ENCODE results near the gene GLO1.
A peak's percentile ranks its signal among the peaks of the same experiment; 100 is the strongest.

GLO1 gene

DNA sequence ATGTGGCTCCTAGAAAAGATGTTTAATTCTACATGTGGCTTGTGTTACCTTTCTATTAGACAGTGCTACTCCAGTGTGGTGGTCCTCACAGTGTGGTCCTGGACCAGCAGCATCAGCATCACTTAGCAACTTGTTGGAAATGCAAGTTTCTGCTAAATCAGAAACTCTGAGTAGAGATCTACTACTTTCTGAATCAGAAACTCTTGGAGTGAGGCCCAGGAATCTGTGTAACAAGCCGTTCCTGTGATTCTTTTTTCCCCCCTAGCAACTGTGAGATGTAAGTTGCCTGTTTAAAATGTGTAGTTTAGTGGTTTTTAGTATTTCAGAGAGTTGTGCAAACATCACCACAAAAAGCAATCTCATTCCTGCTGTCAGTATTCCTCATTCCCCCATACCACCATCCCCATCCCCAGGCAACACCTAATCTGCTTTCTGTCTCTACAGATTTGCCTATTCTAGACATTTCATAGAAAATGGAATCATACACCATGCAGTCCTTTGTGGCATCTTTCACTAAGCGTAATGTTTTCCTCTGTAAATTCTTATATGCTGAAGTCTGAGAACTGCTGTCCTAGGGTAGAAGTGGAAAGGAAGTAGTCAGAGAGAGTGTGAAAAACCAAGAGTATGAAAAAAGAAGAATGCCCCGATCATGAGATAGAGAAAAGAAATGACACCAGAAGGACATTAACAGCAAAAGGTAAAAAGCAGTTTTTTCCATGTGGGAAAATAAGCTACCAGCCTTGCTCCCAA lies 44.4 kb downstream of the GLO1 start:
- DNase-seq: no peak

DNA sequence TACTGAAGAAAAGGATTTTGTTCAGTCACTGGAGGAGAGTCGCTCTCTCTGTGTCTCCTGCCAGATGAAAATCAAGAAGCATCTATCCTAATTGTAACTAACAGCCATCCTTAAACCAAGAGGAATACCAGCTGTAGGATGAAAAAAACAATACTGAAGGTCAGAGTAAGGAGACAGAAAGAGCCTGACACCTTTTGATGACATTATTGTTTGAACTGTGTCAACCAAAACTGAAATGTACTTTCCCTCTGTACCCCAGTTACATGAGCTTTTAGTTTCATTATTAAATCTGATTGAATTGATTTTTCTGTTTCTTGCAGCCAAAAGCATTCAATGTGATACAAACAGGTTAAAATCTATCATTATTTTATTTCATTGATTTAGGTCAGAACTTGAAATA lies 46.0 kb downstream of the GLO1 start:
- no peak for DNase-seq

DNA sequence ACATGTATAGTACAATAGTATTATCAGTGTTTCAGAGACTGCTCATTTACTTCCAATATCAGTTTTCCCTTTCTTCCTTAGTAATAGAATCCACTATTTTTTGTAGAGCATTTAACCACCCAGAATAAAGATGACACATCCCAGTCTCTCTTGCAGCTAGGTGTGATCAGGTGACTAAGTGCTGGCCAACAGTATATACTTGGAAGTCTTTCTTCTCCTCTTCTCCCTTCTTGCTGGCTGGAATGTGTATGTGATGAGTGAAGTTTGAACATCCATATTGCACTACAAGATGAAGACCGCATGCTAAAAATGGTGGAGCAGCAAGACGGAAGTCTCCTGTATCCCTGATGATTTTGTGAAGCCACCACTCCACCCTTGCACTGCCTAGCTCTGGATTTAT lies 48.7 kb downstream of the GLO1 start:
- DNase-seq: no peak

DNA sequence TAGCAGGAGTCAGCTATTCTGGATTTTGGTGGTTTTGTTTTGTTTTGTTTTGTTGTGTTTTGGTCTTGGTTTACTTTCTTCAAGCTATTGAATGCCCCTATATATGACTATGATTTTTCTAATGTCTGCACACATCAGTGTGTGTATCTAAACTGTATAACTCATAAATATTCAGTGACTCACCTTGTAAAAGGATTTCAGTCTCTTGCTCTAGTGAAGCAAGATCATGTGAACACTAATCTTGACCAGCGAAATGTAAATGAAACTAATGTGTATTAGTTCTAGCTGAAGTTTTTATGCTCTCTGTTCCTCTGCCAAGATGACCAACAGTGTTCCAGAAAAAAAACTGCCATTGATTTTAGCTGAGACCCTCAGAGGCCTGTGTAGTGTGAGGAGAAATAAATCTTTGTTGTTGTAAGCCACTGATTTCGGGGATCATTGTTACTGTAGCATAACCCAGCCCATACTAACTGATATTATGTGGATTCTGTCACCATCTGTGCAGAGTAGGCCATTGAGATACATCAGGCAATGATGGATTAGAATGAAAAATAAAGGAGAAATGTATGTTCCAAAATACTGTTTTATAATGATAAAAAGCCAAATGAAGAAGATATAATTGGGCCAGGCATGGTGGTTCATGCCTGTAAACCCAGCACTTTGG lies 51.7 kb downstream of the GLO1 start:
- no peak for DNase-seq

DNA sequence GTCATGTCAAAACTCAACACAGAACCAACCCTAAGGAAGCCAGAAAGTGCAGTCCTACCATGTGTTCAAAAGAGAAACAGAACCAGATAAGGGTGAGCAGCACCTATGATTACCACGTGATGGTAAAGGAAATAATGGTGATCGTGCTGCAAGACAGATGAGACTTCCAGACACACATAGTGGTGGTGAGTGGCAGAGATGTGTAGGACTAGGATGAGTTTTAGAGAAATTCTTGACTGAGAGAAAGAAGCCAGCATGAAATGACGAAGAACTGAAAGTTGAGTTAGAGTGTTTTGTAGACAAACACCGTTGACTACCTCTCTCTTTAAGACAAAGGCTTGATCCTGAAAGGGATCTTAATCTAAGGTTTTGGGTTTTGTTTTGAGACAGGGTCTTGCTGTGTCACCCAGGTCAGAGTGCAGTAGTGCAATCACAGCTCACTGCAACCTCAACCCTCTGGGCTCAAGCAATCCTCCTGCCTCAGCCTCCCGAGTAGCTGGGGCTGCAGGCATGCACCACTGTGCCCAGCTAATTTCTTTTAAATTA lies 52.7 kb downstream of the GLO1 start:
- DNase-seq: no peak

DNA sequence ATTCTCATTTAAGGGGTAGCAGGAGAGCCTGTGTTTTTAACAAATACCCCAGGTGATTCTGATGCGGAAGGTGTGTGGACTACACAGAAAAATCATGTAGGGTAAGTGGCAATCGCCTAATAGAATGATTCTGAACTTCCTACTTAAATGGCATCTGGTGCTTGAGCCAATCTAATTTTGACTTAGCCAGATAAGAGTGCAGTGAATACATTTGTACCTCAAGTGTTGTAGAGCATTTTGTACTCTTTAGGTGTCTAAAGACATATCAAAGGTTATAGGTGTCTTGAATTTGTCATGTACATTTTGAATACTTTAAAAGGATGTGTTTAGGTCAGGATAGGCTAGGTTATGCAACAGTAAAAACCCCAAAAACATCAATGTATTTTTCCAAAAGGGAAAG lies 53.2 kb downstream of the GLO1 start:
- DNase-seq: no peak

DNA sequence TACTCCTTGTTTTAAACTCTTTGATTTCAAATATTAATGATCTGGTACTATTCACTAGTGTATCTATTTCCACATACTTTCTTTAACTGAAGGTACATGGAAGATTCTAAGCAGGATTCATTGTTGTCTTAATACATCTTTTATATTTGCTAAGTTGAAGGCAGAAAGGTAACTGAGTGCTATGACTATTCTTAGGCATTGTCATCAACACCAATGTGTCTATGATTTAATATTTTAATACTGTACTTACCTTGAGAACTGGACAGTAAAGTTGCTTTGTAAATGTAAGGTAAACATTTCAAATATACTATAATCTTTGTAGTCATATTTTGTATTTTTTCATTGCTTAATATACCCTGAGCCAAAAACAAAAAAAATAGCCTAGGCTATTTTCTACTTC lies 54.3 kb downstream of the GLO1 start:
- no peak for DNase-seq

DNA sequence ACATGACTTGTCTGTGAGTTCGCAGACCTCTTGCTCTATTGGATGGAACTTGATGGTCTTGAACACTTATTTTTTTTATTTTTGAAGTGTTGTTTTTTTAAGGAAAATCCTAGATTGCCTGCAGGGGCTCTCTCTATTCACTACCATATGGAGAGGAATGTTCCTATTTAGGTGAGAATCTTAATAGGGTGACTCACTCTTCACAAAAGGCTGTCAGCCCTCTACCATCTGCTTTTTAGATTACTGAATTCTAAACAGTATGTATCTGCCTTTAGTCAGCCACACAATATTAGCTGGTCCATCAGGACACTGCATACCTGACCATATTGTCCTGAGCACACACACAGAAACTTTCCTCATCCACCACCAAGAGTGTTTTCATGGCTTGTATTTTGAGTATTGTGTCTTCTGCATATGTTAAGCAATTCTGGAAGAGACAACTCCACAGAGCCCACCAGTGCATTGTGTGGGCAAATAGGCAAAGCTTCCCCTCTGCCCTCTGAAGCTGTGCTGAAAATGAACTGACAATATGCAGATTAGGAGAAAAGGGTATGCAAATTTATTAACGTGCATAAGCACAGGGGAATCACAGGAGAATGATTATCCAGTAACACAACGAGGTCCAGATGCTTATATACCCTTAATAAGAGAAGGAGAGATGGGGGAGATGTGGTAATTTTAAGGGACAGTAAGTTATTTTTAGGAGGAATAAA lies 56.6 kb downstream of the GLO1 start:
- no peak for DNase-seq

DNA sequence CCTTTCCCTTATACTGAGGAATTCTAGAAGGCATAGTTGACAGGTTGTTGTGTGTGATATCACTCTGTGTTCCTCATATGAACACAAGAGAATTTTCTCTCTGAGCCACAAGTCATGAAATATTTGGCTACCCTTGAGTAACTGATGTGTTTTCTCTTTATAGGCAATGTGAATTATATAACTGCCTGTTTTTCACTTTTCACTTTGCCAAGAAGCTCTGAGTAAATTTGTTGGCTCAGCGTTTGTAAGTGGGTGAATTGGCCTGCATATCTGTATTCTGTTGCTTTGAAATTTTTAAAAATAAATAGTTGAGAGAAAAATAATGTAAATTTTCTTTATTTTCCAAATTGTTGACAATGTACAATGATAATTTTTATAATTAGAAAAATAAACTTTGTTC lies 58.0 kb downstream of the GLO1 start:
- DNase-seq: no peak

DNA sequence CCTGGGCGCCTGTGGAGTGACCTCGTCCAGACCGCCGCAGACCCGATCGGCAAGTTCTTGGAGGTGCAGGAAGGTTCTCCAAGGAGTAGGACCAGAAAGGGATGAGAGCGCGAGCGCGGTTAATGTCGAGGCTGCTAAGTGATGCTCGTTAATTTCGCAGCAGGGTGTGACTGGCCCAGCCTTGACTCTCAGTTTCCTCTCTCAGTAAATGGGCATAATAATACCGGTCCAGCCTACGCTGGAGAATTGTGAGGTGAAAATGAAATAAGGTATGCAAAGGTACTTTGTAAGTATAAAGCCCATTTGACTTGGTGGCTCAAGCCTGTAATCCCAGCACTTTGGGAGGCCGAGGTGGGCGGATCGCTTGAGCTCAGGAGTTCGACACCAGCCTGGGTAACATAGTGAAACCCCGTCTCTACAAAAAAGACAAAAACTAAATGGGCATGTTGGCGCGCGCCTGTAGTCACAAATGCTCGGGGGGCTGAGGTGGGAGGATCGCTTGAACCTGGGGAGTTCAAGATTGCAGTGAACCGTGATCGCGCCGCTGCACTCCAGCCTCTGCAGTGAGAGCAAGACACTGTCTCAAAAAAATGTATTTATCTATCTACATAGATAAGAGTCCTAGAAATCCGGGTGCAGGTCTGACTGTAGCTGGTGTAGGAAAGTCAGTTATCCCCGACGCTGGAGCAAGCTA lies 62.6 kb downstream of the GLO1 start:
- peak in 1 of 2 experiments; percentile 5 for DNase-seq

DNA sequence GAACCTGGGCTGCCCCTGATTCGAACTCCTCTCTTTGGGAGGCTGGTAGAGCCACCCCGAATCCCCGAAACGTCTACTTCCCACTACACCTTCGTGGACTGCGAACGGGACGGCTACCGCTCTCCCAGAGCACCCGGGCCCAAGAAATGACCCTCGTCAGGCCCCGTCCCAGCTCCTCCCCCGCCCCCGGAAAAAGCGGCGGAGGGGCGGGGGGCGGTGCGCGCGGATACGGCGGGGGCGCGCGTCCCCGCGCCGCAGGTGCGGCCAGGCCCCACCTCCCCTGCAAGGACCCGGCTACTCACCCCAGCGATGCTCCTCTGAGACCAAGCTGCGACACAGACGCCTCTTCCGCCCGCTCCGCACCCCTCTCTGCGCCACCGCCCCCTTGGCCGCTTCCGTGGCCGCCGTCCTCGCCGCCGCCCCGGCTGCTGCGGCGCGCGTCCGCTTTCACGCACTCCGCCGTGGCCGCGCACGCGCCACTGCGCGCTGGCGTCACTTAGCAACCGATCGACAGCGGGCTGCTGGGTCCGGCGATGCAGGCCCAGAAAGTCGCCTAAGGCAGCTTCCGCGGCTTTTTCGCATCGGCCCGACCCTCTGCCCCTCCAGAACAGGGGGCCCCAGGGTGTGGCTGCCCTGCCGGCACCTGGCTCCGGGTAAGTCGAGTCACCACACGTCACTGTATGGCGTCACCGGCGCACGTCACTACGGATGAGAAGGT lies 63.3 kb downstream of the GLO1 start, which contains the start of gene BTBD9:
BTBD9 (minus strand) TSS at position 432 of the 718 bp plus-strand sequence.
- peak; percentile 79 to 82 for DNase-seq

DNA sequence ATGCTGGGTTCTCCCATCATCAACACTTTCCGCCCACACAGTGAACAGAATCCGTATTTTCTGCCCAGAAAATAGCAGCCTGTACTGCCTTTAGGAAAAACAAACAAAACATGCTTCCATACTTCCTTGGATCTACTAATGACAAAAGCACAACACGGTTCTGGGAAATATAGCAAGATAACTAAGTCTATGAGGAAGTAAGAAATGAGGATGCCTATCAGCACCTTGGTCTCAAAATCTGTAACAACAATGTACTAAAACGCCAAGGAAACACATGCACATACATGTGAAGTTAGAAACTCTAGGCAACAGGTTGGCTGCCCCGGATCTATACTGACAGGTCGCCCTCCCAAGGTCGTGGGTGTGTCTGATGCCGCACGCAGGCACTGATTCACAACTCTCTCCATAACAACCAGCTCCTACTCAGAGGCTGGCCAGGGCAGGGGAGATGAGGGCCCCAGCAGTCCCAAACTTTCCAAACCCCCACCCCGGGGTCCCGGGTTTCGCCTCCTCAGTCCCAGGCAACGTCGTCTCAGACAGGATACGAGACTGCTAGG lies 63.9 kb downstream of the GLO1 start:
- DNase-seq: peak; percentile 65 to 70

DNA sequence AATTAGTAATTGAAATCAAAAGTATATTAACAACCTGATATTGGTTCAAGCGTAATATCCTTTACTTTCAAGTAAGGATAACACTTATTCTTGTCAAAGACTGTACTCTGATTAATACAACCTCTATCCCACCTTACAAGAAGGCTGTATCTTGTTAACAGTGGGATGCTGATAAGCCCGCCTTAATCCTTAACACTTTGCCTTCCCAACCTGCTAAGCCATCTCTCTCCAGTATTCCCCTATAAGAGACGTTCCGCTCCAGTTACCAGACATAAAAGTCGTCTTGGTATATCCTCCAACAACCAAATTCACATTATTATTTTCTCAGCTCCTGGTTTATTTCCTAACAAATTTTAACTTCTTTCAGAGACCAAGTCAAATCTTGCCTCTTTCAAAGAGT lies 65.2 kb downstream of the GLO1 start:
- no peak for DNase-seq

DNA sequence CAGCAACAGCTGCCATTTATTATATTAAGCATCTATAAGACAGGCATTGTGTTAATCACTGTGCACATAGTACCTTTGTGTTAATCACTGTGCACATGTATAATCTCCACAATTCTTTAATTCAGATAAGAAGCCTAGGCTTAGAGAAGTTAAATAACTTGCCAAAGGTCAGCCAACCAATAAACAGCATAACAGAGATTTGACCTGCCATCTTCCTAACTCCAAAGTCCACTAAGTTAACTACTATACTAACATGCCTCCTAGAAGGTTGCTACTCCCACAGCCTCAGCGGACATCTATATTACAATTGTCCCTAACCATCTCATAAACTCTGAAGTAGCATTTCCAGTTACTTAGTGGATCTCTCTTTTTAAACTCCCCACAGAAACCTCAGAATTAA lies 66.9 kb downstream of the GLO1 start:
- no peak for DNase-seq

DNA sequence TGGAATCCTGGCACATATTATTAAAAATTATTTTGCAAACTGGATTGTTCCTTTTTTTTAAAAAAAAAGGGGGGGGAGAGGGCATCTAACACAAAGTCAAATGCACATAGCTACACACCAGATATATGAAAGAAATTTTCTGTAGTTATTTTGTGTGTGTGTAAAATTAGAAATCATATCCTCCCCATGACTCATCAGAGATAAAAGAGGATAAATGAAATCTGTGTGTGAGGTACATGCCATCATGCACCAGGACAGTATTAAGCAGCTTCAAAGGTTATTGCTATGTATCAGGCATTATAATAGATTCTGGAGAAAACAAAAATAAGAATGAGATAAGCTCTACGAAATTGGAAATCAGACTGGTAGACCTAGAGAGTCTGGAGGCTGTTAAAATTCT lies 68.4 kb downstream of the GLO1 start:
- DNase-seq: no peak

DNA sequence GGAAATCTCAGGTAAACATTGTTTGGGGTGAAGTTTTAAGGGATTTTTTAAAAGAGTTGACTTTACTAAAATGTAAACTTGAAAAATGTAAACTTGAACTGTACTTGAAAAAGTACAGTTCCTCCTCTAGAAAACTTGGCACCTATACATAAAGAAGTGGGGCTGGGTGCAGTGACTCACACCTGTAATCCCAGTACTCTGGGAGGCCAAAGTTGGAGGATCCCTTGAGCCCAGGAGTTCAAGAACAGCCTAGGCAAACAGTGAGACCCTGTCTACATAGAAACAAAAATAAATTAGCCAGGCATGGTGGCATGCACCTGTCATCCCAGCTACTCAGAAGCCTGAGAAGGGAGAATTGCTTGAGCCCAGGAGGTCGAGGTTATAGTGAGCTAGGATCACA lies 70.5 kb downstream of the GLO1 start:
- no peak for DNase-seq

DNA sequence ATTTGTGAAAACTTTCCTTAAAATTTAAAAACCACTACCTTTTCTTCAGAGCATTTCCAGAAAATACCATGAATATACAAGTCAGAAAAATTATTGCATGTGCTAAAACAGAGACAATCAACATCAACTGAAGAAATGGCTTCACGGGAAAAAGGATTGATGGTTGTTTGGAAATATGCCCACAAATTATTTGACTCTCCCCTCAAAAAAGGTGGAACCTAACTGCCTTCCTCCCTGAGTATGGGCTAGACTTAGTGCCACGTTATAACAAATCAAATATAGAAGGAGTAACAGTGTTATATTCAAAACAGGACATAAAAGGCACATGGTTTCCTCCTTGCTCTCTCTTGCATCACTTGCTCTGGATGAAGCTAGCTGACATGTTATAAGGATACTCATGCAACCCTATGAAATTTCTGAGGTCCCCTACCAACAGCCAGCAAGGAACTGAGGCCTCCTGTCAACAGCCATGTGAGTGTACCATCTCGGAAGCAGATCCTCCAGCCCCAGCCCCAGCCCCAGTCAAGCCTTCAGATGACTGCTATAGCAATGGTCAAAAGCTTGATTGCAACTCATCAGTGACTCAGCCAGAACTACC lies 71.7 kb downstream of the GLO1 start:
- DNase-seq: no peak

Data from activated CD4-positive, alpha-beta T cell treated with anti-CD3 and anti-CD28 coated beads, Interleukin-2, amount 50 U/mL, for 48 hours (primary cell).